AG09319 (cell line): ENCODE measurements around the gene CENPM.

Source experiments
- DNase-seq: peaks from one replicate; pipeline ENCODE4 v3.0.0-alpha.2; 2010; ENCODE audit warnings: low read depth; ENCODE audit errors: extremely low read depth
- TF ChIP-seq, protein P1 (sequence below): IDR thresholded peaks from 2 replicates; pipeline ENCODE4 v1.5.1; 2011; ENCODE audit warnings: low read depth, mild to moderate bottlenecking, inconsistent platforms, low read length, moderate library complexity

Gene CENPM

GRCh38 chr22:41982865-41983264 is 35.9 kb upstream of the CENPM start:
- DNase-seq, result no peak
- TF ChIP-seq, protein P1, sequence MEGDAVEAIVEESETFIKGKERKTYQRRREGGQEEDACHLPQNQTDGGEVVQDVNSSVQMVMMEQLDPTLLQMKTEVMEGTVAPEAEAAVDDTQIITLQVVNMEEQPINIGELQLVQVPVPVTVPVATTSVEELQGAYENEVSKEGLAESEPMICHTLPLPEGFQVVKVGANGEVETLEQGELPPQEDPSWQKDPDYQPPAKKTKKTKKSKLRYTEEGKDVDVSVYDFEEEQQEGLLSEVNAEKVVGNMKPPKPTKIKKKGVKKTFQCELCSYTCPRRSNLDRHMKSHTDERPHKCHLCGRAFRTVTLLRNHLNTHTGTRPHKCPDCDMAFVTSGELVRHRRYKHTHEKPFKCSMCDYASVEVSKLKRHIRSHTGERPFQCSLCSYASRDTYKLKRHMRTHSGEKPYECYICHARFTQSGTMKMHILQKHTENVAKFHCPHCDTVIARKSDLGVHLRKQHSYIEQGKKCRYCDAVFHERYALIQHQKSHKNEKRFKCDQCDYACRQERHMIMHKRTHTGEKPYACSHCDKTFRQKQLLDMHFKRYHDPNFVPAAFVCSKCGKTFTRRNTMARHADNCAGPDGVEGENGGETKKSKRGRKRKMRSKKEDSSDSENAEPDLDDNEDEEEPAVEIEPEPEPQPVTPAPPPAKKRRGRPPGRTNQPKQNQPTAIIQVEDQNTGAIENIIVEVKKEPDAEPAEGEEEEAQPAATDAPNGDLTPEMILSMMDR, result no peak

DNA sequence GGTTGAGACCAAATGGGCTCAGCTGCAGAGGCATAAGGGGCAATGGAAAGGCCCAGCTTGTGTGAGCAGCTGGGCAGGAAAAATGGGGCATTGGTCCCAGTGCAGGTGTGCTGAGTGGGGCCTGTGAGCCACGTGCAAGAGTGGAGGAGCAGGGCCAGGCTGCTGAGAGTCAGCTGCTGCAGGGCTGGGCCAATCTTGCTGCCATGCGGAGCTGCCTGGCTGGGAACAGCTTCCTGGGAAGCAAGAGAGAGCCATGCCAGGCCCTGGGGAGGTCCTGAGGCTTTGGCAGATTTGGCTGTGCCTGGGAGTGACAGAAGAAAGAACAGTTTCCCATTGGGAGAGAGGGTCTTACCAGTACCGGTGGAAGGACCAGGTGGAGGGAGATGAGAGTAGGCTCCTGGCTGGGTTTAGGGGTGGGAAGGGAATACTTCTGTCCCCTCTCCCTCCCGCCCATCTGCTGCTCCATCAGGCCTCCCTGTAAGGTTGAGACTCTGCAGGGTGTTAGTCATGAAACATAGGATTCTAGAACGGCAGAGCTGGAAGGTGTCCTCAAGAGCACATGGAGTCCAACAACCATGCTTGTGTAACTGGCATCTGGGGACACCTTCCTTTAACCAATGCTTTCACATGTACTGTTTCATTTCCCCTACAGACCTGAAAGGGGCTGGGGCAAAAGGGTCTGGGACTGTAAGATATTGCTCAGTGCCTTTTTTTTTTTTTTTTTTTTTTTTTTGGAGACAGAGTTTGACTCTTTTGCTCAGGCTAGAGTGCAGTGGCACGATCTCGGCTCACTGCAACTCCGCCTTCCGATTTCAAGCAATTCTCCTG is 32.7 kb upstream of the CENPM start:
- TF ChIP-seq, protein P1, result no peak
- no peak for DNase-seq

GRCh38 chr22:41978732-41979131 is 31.8 kb upstream of the CENPM start:
- DNase-seq, result no peak

GRCh38 chr22:41976961-41977566 is 30.1 kb upstream of the CENPM start:
- no peak for DNase-seq
- TF ChIP-seq, protein P1, result no peak

More at GRCh38 chr22:41978732-41979131, 31.8 kb upstream of the CENPM start:
- TF ChIP-seq, protein P1, result no peak

GRCh38 chr22:41976070-41976901 is 29.3 kb upstream of the CENPM start:
- TF ChIP-seq, protein P1, result no peak

GRCh38 chr22:41975299-41976069 is 28.5 kb upstream of the CENPM start:
- no peak for DNase-seq
- TF ChIP-seq, protein P1, result no peak

More at GRCh38 chr22:41976070-41976901, 29.3 kb upstream of the CENPM start:
- no peak for DNase-seq
